Common myeloid progenitor, CD34-positive (primary cell): ENCODE results near the gene CDH4.

ENCODE experiments used
- CTCF ChIA-PET: fragments of 350-600 bp; sonication (Branson Sonifier 250); formaldehyde crosslinking; loops from one replicate; lab custom pipeline; 2021; ENCODE audit warnings: antibody characterized with exemption; lab: Charles Lee
- POLR2A ChIA-PET: fragments of 350-600 bp; sonication (Branson Sonifier 250); formaldehyde crosslinking; loops from one replicate; lab custom pipeline; 2021; ENCODE audit warnings: antibody characterized with exemption; lab: Charles Lee
- DNase-seq, 3 donors: peaks; one replicate each; pipeline versions ENCODE4 v3.0.0 to v3.0.0-alpha.2; 2013
- H3K27ac ChIP-seq, 2 experiments: 1 replicate in 1 of 2; 2 replicates in 1 of 2; pipeline ENCODE4 v1.7.0; 2013; ENCODE audit warnings: inconsistent platforms in 2 of 2, low read length in 2 of 2, mild to moderate bottlenecking in 2 of 2, low read depth in 1 of 2, moderate library complexity in 1 of 2; ENCODE audit not compliant: severe bottlenecking in 2 of 2, insufficient read depth in 1 of 2, poor library complexity in 1 of 2
- H3K27me3 ChIP-seq, 5 experiments: replicated peaks in 2 of 5; 1 replicate in 3 of 5; 2 replicates in 2 of 5; pipeline versions ENCODE4 v1.6.1 to v1.7.0; 2013; ENCODE audit warnings: low read length in 4 of 5, mild to moderate bottlenecking in 2 of 5, moderate library complexity in 2 of 5, inconsistent platforms in 1 of 5; ENCODE audit not compliant: insufficient read depth in 5 of 5, control insufficient read depth in 4 of 5
- H3K36me3 ChIP-seq, 4 experiments: 1 replicate in 2 of 4; 2 replicates in 2 of 4; pipeline versions ENCODE4 v1.6.1 to v1.7.0; 2013; ENCODE audit warnings: low read length in 3 of 4, control low read depth in 1 of 4, mild to moderate bottlenecking in 1 of 4; ENCODE audit not compliant: control insufficient read depth in 4 of 4, insufficient read depth in 4 of 4
- H3K4me1 ChIP-seq, 4 experiments: 1 replicate in 3 of 4; 2 replicates in 1 of 4; pipeline versions ENCODE4 v1.6.1 to v1.7.1; 2013; ENCODE audit warnings: low read length in 3 of 4, mild to moderate bottlenecking in 3 of 4, control low read depth in 1 of 4, inconsistent platforms in 1 of 4, moderate library complexity in 1 of 4; ENCODE audit not compliant: control insufficient read depth in 4 of 4, insufficient read depth in 4 of 4; ENCODE audit errors: control extremely low read depth in 1 of 4
- H3K4me3 ChIP-seq, 7 experiments: 1 replicate in 4 of 7; 2 replicates in 3 of 7; pipeline versions ENCODE4 v1.5.1 to v1.7.0; 2013; ENCODE audit warnings: mild to moderate bottlenecking in 7 of 7, low read length in 6 of 7, moderate library complexity in 6 of 7, inconsistent platforms in 2 of 7, low read depth in 2 of 7, control low read depth in 1 of 7; ENCODE audit not compliant: insufficient read depth in 4 of 7, control insufficient read depth in 1 of 7; ENCODE audit errors: extremely low read depth in 1 of 7
- H3K9me3 ChIP-seq, 5 experiments: 1 replicate in 4 of 5; 2 replicates in 1 of 5; pipeline versions ENCODE4 v1.6.1 to v1.7.1; 2013; ENCODE audit warnings: low read length in 4 of 5, mild to moderate bottlenecking in 2 of 5, inconsistent platforms in 1 of 5, low read depth in 1 of 5, moderate library complexity in 1 of 5; ENCODE audit not compliant: control insufficient read depth in 4 of 5, insufficient read depth in 2 of 5; ENCODE audit errors: control extremely low read depth in 1 of 5
- WGBS: methylation state at CpG from one replicate; pipeline ENCODE4 v1.1.5; 2013; ENCODE audit not compliant: insufficient coverage; 5-methylcytosine and 5-hydroxymethylcytosine counted together

CDH4 gene

DNA sequence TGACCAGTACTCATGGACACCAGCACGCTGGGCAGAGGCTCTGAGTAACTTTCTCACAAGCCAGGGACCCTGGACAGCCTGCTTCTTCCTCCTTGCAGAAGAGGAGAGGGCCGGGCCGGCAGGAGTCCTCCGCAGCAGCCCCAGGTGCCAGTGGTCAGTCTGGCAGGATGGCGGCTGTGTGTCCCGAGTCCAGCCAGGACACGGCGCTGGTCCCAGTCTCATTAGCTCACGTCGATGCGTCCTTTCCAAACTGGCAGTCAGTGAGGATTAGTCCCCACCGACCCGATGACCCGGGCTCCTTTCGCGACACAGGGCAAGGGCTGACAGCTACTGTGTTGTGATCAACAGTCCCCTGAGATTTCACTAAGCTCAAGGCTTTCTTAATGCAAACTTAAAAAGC lies 546.6 kb downstream of the CDH4 start:
- DNase-seq, result no peak
- Histone ChIP-seq H3K4me3 (no peak overlapping the region), H3K36me3 (no peaks in the 10 kb centered on the region), H3K4me1 (peaks cover 0 to 8% (median 0%) of the 10 kb centered on the region in 4 experiments), H3K27ac (no peak overlapping the region), H3K9me3 (peaks cover 0 to 8% (median 0%) of the 10 kb centered on the region in 5 experiments), H3K27me3 (peaks cover 0 to 20% (median 0%) of the 10 kb centered on the region in 5 experiments)
- POLR2A ChIA-PET, result no interaction called here
- CTCF ChIA-PET, result no interaction called here
- WGBS, result 80% methylated on average over 13 of the region's 16 CpGs

DNA sequence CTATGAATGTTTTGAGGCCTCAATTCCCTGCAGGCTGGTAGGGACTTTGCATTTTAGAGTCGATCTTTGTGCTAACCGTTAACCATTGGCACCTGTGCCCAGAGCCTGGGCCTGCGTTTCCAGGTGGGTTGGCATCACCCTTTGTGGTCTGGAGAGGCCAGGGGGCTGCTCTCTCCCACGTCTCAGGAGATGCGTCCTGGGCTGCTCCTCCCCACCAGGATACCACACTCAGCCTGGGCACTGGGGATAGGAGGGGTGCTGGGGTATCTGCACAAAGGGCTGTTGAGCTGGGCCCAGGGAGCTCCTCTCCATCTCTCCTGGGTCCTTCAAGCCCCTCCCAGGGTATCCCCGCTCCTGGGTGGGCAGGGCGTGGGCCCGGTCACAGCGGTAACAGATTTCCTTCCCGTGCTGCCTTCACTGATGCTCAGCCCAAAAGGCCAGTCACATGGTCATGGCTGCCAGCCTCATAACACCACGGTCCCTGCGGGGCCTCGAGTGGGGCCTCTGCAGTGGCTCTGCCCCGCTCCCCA lies 547.4 kb downstream of the CDH4 start:
- peaks cover 0 to 14% (median 0%) of the 10 kb centered on the region in 5 experiments for H3K9me3 ChIP-seq
- H3K27me3 ChIP-seq, result peaks cover 0 to 28% (median 0%) of the 10 kb centered on the region in 5 experiments
- CTCF ChIA-PET, result no interaction called here
- no peak overlapping the region for H3K27ac ChIP-seq
- H3K36me3 ChIP-seq, result no peaks in the 10 kb centered on the region
- 93% methylated on average over 13 of the region's 14 CpGs for WGBS
- H3K4me3 ChIP-seq, result no peak overlapping the region
- POLR2A ChIA-PET, result no interaction called here
- peaks cover 0 to 12% (median 0%) of the 10 kb centered on the region in 4 experiments for H3K4me1 ChIP-seq
- DNase-seq, result no peak

- Histone ChIP-seq H3K4me1 (peaks cover 0 to 12% (median 0%) of the 10 kb centered on the region in 4 experiments), H3K36me3 (no peaks in the 10 kb centered on the region), H3K4me3 (no peak overlapping the region), H3K9me3 (peaks cover 0 to 12% (median 0%) of the 10 kb centered on the region in 5 experiments), H3K27ac (no peak overlapping the region), H3K27me3 (peaks cover 0 to 33% (median 0%) of the 10 kb centered on the region in 5 experiments)
- WGBS, result 92% methylated on average over 21 of the region's 21 CpGs
- POLR2A ChIA-PET, result no interaction called here
- DNase-seq, result no peak
- CTCF ChIA-PET, result no interaction called here
Measured at GRCh38 chr20:61799928-61800327, 547.9 kb downstream of the CDH4 start.

- DNase-seq, result no peak
- Histone ChIP-seq H3K9me3 (peaks cover 0 to 12% (median 0%) of the 10 kb centered on the region in 5 experiments), H3K36me3 (no peaks in the 10 kb centered on the region), H3K27me3 (peaks cover 0 to 38% (median 0%) of the 10 kb centered on the region in 5 experiments), H3K4me3 (no peak overlapping the region), H3K27ac (no peak overlapping the region), H3K4me1 (peaks cover 0 to 12% (median 0%) of the 10 kb centered on the region in 4 experiments)
- CTCF ChIA-PET, result no interaction called here
- WGBS, result 90% methylated on average over 12 of the region's 13 CpGs
- POLR2A ChIA-PET, result no interaction called here
Measured at GRCh38 chr20:61800359-61801064, 548.5 kb downstream of the CDH4 start.

GRCh38 chr20:61801065-61801360 lies 549.0 kb downstream of the CDH4 start:
- CTCF ChIA-PET, result no interaction called here
- POLR2A ChIA-PET, result no interaction called here
- peaks cover 0 to 38% (median 0%) of the 10 kb centered on the region in 5 experiments for H3K27me3 ChIP-seq

GRCh38 chr20:61801428-61801827 lies 549.4 kb downstream of the CDH4 start:
- no peak for DNase-seq
- Histone ChIP-seq H3K4me3 (no peak overlapping the region), H3K27me3 (peaks cover 0 to 38% (median 0%) of the 10 kb centered on the region in 5 experiments), H3K36me3 (no peaks in the 10 kb centered on the region), H3K9me3 (peaks cover 0 to 15% (median 0%) of the 10 kb centered on the region in 5 experiments), H3K27ac (no peak overlapping the region), H3K4me1 (peaks cover 0 to 12% (median 0%) of the 10 kb centered on the region in 4 experiments)
- WGBS, result 93% methylated on average over 4 of the region's 4 CpGs
- CTCF ChIA-PET, result interaction anchor here (0.6 kb wide), 1 partner anchor 491 kb away, joined by 3 read pairs; no protein-coding TSS in a partner anchor
- POLR2A ChIA-PET, result no interaction called here

More at GRCh38 chr20:61801065-61801360, 549.0 kb downstream of the CDH4 start:
- H3K36me3 ChIP-seq, result no peaks in the 10 kb centered on the region
- WGBS, result 98% methylated on average over 9 of the region's 9 CpGs
- H3K4me3 ChIP-seq, result no peak overlapping the region
- H3K4me1 ChIP-seq, result peaks cover 0 to 12% (median 0%) of the 10 kb centered on the region in 4 experiments
- peaks cover 0 to 12% (median 0%) of the 10 kb centered on the region in 5 experiments for H3K9me3 ChIP-seq
- no peak overlapping the region for H3K27ac ChIP-seq
- no peak for DNase-seq

- 91% methylated on average over 7 of the region's 10 CpGs for WGBS
- peaks cover 0 to 38% (median 0%) of the 10 kb centered on the region in 5 experiments for H3K27me3 ChIP-seq
- CTCF ChIA-PET, result interaction anchor here (0.6 kb wide), 1 partner anchor 490 kb away, joined by 3 read pairs; no protein-coding TSS in a partner anchor
- H3K27ac ChIP-seq, result no peak overlapping the region
- POLR2A ChIA-PET, result no interaction called here
- H3K4me3 ChIP-seq, result no peak overlapping the region
- H3K36me3 ChIP-seq, result no peaks in the 10 kb centered on the region
- peaks cover 0 to 12% (median 0%) of the 10 kb centered on the region in 4 experiments for H3K4me1 ChIP-seq
- H3K9me3 ChIP-seq, result peaks cover 0 to 16% (median 0%) of the 10 kb centered on the region in 5 experiments
- DNase-seq, result no peak
Measured at GRCh38 chr20:61801857-61802442, 549.9 kb downstream of the CDH4 start.
